Upper lobe of left lung (tissue), 6 donors: ENCODE data around the gene ERC1. TPM values are rescaled to one million over a fixed set of nuclear protein-coding genes. Genes with fewer than 3 reads are reported as not detected.
"Not testable (repeated sequence)": the region's sequence is repeated elsewhere in the genome, so short reads cannot be mapped to it uniquely, and the experiment has no call there.

Experiments
- ATAC-seq, 2 donors: fragments of 200-7000 bp; cut with Tn5 transposase; one replicate each; pipeline ENCODE4 v1.9.1; 2022; ENCODE audit warnings: mild to moderate bottlenecking in 2 of 2, moderate library complexity in 2 of 2; ENCODE audit not compliant: low FRiP score in 2 of 2
- DNase-seq, 2 donors: peaks; one replicate each; pipeline ENCODE4 v3.0.0-alpha.2; 2019 to 2020
- H3K27ac ChIP-seq, 4 donors: fragments of 200-600 bp; sonication (generic); one replicate each; pipeline ENCODE4 v1.5.1; 2016 to 2019
- H3K27me3 ChIP-seq, 4 donors: fragments of 200-600 bp; sonication (generic); one replicate each; pipeline ENCODE4 v1.5.1; 2017 to 2019
- H3K36me3 ChIP-seq, 4 donors: fragments of 200-600 bp; sonication (generic); one replicate each; pipeline ENCODE4 v1.5.1; 2016 to 2019
- H3K4me1 ChIP-seq, 4 donors: fragments of 200-600 bp; sonication (generic); one replicate each; pipeline ENCODE4 v1.5.1; 2018 to 2019
- H3K4me3 ChIP-seq, 4 donors: fragments of 200-600 bp; sonication (generic); one replicate each; pipeline ENCODE4 v1.5.1; 2017 to 2019; ENCODE audit warnings: mild to moderate bottlenecking in 2 of 4, moderate library complexity in 1 of 4
- H3K9me3 ChIP-seq, 4 donors: fragments of 200-600 bp; sonication (generic); one replicate each; pipeline ENCODE4 v1.5.1; 2018 to 2019
- CTCF ChIP-seq, 6 experiments: fragments of 450-650 bp in 4 of 6; fragments of 200-600 bp in 2 of 6; sonication (generic) in 2 of 6; IDR thresholded peaks; one replicate each; pipeline ENCODE4 v1.5.1; 2016 to 2019; ENCODE audit warnings: antibody characterized with exemption in 6 of 6
- EP300 ChIP-seq, 4 donors: sonication (generic); formaldehyde crosslinking; IDR thresholded peaks; one replicate each; pipeline ENCODE4 v1.5.1; 2017; ENCODE audit warnings: antibody characterized with exemption in 4 of 4, control low read depth in 2 of 4
- POLR2A ChIP-seq, 4 donors: fragments of 450-650 bp; IDR thresholded peaks; one replicate each; pipeline ENCODE4 v1.5.1; 2016 to 2017; ENCODE audit warnings: antibody characterized with exemption in 4 of 4, mild to moderate bottlenecking in 2 of 4
- POLR2AphosphoS5 ChIP-seq, 2 donors: sonication (generic); formaldehyde crosslinking; IDR thresholded peaks; one replicate each; pipeline ENCODE4 v1.5.1; 2017; ENCODE audit warnings: antibody characterized with exemption in 2 of 2
- WGBS, 2 donors: methylation state at CpG; one replicate each; pipeline ENCODE4 v1.1.5; 2017 to 2018; 5-methylcytosine and 5-hydroxymethylcytosine counted together
- total RNA-seq, 6 donors: library from RNA; depleted of rRNA in 4 of 6; stranded (reverse); fragments of >200 nt in 4 of 6; gene quantifications; one replicate each; pipeline versions ENCODE4 v1.1.0 to v1.2.1, GENCODE V29; 2016 to 2021
- donor health status: DM: no; HTN: no; CAD: no; lungs with moderate emphysema.
- donor health status: DM: no; HTN: yes; CAD: no; lungs with severe emphysema.

Gene ERC1
- total RNA-seq, 6 donors from 2014 or later = 37.7 to 158 (median 60.1) TPM

GRCh38 chr12:1205512-1206060 lies 214.6 kb downstream of the ERC1 start:
- no peaks in the 10 kb centered on the region for H3K27me3 ChIP-seq
- H3K4me3 ChIP-seq = no peak overlapping the region
- ATAC-seq (no peak), DNase-seq (no peak)
- peak overlapping the region in 2 of 4 donors; percentile 68 to 69 for H3K27ac ChIP-seq
- no peak for TF ChIP-seq POLR2A (IDR thresholded peaks at IDR 0.05)
- no peak for TF ChIP-seq CTCF (IDR thresholded peaks at IDR 0.05)
- no peak for TF ChIP-seq EP300 (IDR thresholded peaks at IDR 0.05)
- TF ChIP-seq POLR2AphosphoS5 (IDR thresholded peaks at IDR 0.05) = no peak
- H3K4me1 ChIP-seq = peaks cover 8 to 12% (median 10%) of the 10 kb centered on the region in 4 donors
- WGBS, 2 donors = 57 to 74% methylated on average over 4 of the region's 4 CpGs
- H3K9me3 ChIP-seq = no peaks in the 10 kb centered on the region
- H3K36me3 ChIP-seq = no peaks in the 10 kb centered on the region

GRCh38 chr12:1206118-1206734 lies 215.2 kb downstream of the ERC1 start:
- ATAC-seq (no peak), DNase-seq (no peak)
- no peak overlapping the region for H3K4me3 ChIP-seq
- peaks cover 8 to 12% (median 10%) of the 10 kb centered on the region in 4 donors for H3K4me1 ChIP-seq
- TF ChIP-seq POLR2A (IDR thresholded peaks at IDR 0.05) (no peak), CTCF (IDR thresholded peaks at IDR 0.05) (no peak), EP300 (IDR thresholded peaks at IDR 0.05) (no peak), POLR2AphosphoS5 (IDR thresholded peaks at IDR 0.05) (no peak)
- H3K36me3 ChIP-seq = no peaks in the 10 kb centered on the region
- no peaks in the 10 kb centered on the region for H3K27me3 ChIP-seq
- H3K27ac ChIP-seq = peak overlapping the region in 1 of 4 donors; percentile 14
- no peaks in the 10 kb centered on the region for H3K9me3 ChIP-seq
- WGBS, 2 donors = 94 to 97% methylated on average over 1 of the region's 1 CpG

GRCh38 chr12:1207276-1207675 lies 216.3 kb downstream of the ERC1 start:
- Histone ChIP-seq H3K36me3 (no peaks in the 10 kb centered on the region), H3K9me3 (no peaks in the 10 kb centered on the region), H3K27me3 (no peaks in the 10 kb centered on the region), H3K4me3 (no peak overlapping the region), H3K27ac (no peak overlapping the region), H3K4me1 (peaks cover 8 to 15% (median 9%) of the 10 kb centered on the region in 4 donors)
- TF ChIP-seq POLR2A (IDR thresholded peaks at IDR 0.05) = no peak
- no peak for TF ChIP-seq POLR2AphosphoS5 (IDR thresholded peaks at IDR 0.05)
- no peak for TF ChIP-seq EP300 (IDR thresholded peaks at IDR 0.05)
- no peak for TF ChIP-seq CTCF (IDR thresholded peaks at IDR 0.05)
- no peak for ATAC-seq
- no peak for DNase-seq
- 93 to 94% methylated on average over 4 of the region's 4 CpGs for WGBS, 2 donors

- not testable (repeated sequence) for H3K27ac ChIP-seq, ATAC-seq
- WGBS, 2 donors = 82 to 95% methylated on average over 5 of the region's 5 CpGs
Observed at GRCh38 chr12:1208719-1209118, 217.7 kb downstream of the ERC1 start.

GRCh38 chr12:1212526-1212925 lies 221.5 kb downstream of the ERC1 start:
- TF ChIP-seq POLR2A (IDR thresholded peaks at IDR 0.05) (no peak), POLR2AphosphoS5 (IDR thresholded peaks at IDR 0.05) (no peak), CTCF (IDR thresholded peaks at IDR 0.05) (no peak), EP300 (IDR thresholded peaks at IDR 0.05) (no peak)
- ATAC-seq (no peak), DNase-seq (no peak)
- Histone ChIP-seq H3K4me1 (peaks cover 9 to 13% (median 10%) of the 10 kb centered on the region in 4 donors), H3K27me3 (no peaks in the 10 kb centered on the region), H3K27ac (no peak overlapping the region), H3K9me3 (no peaks in the 10 kb centered on the region), H3K4me3 (no peak overlapping the region), H3K36me3 (no peaks in the 10 kb centered on the region)
- WGBS, 2 donors = 70 to 79% methylated on average over 8 of the region's 8 CpGs

More at GRCh38 chr12:1208719-1209118, 217.7 kb downstream of the ERC1 start:
- not testable (repeated sequence) for H3K9me3 ChIP-seq, DNase-seq, H3K27me3 ChIP-seq, H3K4me3 ChIP-seq, H3K36me3 ChIP-seq
- H3K4me1 ChIP-seq = peaks cover 6 to 16% (median 7%) of the 10 kb centered on the region in 4 donors
